Muscle of arm (tissue), 12 donors: ENCODE data around the gene TCERG1L. TPM values are rescaled to one million over a fixed set of nuclear protein-coding genes. Genes with fewer than 3 reads are reported as not detected.

Source experiments
- DNase-seq: peaks from one replicate; pipeline ENCODE4 v3.0.0-alpha.2; 2013
- polyA plus RNA-seq, 12 donors: library from polyadenylated mRNA; unstranded; fragments of 120-200 nt; gene quantifications; one replicate each; pipeline ENCODE4 v1.2.1, GENCODE V29; 2013; ENCODE audit not compliant: insufficient read length in 12 of 12

Gene TCERG1L
- polyA plus RNA-seq, 12 donors: 0.07 to 3.0 (median 0.19) TPM; not detected in 2

DNA sequence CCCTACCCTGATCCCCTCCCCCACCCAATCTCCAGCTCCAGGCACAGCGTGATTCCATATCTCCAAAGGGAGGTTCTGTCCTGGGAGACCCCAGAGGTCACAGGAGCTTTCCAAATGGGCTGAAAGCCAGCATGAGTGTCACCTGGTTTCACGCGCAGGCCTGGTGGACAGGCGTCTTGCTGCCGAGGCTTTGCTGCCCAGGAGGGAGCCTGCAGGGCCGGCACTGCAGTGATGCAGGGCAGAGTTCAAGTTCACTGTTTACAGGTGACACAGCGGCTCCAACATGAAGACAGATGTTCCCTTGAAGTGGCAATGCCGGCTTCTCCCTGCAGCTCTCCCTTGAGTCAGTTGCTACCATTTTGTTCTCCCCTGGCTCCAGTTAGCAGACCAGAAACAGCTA lies 104.3 kb downstream of the TCERG1L start:
- DNase-seq: no peak

- DNase-seq: no peak
Observed at GRCh38 chr10:131206111-131206995, 105.2 kb downstream of the TCERG1L start.

DNA sequence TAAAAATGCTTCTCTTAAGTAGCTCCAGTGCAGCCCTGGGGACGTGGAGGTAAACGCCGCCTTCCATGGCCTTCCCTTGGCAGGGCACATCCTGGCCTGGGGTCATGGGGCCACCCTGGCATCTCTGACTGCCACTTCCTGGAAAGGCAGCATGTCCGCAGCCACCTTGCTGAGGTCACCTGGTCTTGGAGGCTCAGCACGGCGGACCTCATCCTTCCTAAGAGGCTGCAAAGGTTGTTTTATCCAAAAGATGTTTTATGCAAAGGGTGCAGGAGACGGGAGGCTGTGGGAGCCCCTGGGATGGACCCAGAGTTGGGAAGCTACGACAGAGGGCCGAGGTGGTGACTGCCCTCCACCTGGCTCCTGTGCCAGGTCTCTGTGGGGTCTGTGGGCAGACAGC lies 106.0 kb downstream of the TCERG1L start:
- DNase-seq: no peak

DNA sequence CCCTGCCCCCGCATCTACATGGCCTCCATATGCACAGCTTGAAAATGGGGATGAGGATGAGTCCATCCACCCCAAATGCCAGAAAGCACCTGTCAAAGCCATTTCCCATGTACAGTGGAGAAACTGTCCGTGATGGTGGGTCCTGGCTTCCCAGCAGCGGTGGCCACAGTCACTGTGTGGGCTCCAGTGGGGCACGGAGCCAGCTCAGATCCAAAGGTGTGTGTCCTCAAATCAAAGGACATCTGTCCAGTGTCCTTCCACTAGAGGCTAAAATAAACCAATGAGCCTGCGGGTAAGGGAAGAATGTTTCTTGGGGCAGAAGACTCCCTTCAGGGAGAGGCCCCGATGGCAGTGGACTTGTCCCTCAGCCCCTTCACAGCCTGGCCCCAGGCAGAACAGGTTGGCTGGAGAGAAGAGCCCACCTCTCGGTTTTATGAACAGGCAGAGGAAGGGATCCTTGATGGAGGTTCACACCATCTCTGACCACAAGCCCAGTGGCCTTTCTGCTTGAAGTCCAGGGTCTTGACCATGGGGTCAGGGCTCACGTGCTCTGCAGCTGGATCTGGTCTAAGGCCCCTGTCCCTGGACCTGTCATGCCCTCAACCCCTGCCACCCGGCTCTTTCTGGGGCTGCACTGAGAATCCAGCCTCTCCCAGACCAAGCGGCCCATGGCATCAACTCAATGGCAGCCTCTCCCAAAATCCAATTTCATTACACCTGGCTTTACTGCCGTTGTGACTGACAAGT lies 106.9 kb downstream of the TCERG1L start:
- no peak for DNase-seq

- DNase-seq: no peak
Observed at GRCh38 chr10:131203456-131204357, 107.8 kb downstream of the TCERG1L start.

GRCh38 chr10:131202990-131203389 lies 108.5 kb downstream of the TCERG1L start:
- DNase-seq: no peak

- DNase-seq: no peak
Observed at GRCh38 chr10:131201741-131202515, 109.6 kb downstream of the TCERG1L start.

- DNase-seq: no peak
Observed at GRCh38 chr10:131200856-131201470, 110.6 kb downstream of the TCERG1L start.

DNA sequence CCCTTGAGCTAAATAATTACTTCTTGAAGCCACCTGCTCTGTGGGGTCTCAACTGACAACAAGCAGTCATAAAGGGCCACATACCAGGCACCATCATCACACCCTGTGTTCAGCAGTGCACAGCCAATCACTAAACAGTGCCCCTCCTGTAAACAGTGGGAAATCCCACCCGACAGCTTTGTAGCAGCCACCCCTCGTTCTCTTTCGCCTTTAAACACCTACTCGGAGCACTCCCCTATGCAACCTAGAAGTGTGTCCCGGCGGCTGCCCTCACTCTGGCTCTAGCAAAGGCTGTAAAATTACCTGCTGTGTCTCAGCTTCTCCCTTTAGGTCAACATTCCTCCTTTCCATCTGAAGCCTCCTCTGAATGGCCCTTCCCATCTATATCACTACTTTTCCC lies 111.9 kb downstream of the TCERG1L start:
- DNase-seq: no peak

DNA sequence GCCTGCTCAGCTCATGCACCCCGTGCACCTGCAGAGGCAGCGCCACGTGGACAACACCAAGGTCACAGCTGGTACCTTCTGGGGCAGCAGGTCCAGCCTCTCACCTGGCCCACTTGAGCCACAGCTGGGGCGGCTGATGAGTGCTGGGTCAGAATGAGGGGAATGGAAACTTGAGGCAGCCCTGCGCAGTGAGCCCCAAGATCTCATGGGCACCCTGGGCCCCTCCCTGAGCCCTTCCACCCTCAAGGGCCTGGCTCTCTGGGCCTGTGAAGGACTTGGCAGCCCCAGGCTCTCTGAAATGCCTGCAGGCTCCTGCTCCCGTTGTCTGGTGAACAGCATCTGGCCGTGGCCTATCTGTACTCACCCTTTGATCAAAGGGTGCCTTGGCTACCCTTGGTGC lies 112.7 kb downstream of the TCERG1L start:
- DNase-seq: no peak

DNA sequence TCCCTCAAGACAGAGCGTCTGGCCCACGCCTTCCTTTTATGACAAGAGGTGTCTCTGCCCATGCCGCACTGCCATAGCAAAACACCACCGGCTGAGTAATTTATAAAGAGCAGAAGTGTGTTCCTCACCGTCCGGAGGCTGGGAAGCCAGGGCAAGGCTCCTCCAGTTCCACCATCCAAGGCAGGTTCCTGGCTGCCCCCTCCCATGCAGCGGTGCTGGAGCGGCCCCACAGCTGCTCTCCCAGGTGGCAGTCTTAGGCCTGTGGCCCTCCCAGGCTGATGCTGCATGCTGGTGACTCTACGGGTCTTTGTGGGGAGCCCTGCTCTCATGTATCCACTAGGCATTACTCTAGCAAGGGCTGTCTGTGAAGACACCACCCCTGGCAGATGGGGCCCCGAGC lies 113.1 kb downstream of the TCERG1L start:
- DNase-seq: no peak

GRCh38 chr10:131196176-131196885 lies 115.2 kb downstream of the TCERG1L start:
- no peak for DNase-seq

- no peak for DNase-seq
Observed at GRCh38 chr10:131195558-131196159, 115.9 kb downstream of the TCERG1L start.

DNA sequence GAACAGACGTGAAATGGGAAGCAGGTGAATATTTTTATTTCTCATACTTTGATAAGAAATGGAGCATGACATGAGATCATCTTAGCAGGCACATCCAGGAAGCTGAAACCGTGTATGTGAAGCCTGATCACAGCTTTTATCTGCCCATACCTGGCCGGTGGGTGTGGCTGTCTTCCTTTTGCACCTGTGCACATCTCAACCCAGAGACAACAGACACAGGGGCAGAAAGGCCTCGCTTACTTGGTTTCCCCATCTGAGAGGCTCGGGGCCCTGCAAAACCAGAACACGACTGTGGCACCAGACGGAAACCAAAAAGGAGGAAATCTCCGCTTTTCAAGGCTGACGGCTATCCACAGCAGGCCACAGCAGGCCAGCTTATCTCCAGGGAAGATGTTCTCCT lies 116.4 kb downstream of the TCERG1L start:
- DNase-seq: no peak

DNA sequence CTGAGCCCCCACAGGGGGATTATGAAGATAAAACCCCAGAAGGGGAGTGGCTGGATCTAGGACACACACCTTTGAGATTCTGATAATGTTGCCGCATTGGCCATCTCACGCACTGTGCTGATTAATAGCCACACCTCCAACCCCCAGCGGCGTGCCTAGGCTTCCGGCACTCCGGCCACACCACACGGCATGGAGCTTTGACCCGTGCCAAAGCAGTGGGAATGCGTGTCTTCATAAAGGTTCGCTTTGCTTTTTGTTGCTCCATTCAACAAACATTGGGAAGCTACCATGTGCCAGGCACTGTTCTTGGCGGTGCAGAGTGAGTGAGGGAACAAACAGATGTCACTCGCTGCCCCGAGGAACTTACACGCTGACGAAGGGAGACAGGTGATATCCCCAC lies 117.6 kb downstream of the TCERG1L start:
- DNase-seq: no peak

GRCh38 chr10:131188494-131188893 lies 123.0 kb downstream of the TCERG1L start:
- DNase-seq: no peak

DNA sequence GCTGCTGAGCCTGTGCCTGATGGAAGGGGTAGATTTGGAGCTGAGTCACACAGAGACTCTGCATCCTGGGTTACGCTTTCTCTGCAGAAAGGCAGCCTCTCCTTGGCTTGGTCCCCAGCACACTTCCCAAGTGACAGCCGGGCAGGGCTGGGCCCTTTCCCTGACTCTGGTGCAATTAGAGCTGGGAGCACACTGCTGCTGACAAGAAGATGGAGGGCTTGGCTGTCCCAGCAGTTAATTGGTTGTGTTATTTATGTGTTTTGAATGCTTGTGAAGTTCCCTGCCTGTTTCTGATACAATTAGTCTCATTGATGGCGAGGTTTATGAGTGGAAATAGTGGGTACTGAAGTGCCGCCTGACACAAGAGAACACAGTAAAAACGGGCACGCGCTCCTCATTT lies 123.6 kb downstream of the TCERG1L start:
- no peak for DNase-seq

- DNase-seq: no peak
Observed at GRCh38 chr10:131187274-131187673, 124.2 kb downstream of the TCERG1L start.

- DNase-seq: no peak
Observed at GRCh38 chr10:131186547-131187253, 124.8 kb downstream of the TCERG1L start.
